Right lung (tissue), 5 donors: ENCODE results near the gene SLC24A3. TPM values are rescaled to one million over a fixed set of nuclear protein-coding genes. Genes with fewer than 3 reads are reported as not detected.

Experiments used
- DNase-seq, 2 donors: peaks; one replicate each; pipeline ENCODE4 v3.0.0-alpha.2; 2013
- polyA plus RNA-seq, 5 donors: library from polyadenylated mRNA; unstranded; fragments of 120-200 nt; gene quantifications; one replicate each; pipeline versions ENCODE4 v1.2.1 to v1.2.3, GENCODE V29; 2013; ENCODE audit warnings: inconsistent platforms in 1 of 5, low replicate concordance in 1 of 5; ENCODE audit not compliant: insufficient read length in 5 of 5, insufficient read depth in 1 of 5

Gene SLC24A3
- polyA plus RNA-seq, 5 donors = 5.9 to 8.1 (median 6.8) TPM

GRCh38 chr20:19456595-19457395 is 244.4 kb downstream of the SLC24A3 start:
- no peak for DNase-seq

GRCh38 chr20:19457611-19458010 is 245.2 kb downstream of the SLC24A3 start:
- DNase-seq = no peak

- no peak for DNase-seq
Observed at GRCh38 chr20:19460386-19460785, 247.9 kb downstream of the SLC24A3 start.

- DNase-seq = no peak
Observed at GRCh38 chr20:19462491-19462890, 250.0 kb downstream of the SLC24A3 start.

- DNase-seq = no peak
Observed at GRCh38 chr20:19463597-19463996, 251.2 kb downstream of the SLC24A3 start.

- no peak for DNase-seq
Observed at GRCh38 chr20:19465536-19465935, 253.1 kb downstream of the SLC24A3 start.

DNA sequence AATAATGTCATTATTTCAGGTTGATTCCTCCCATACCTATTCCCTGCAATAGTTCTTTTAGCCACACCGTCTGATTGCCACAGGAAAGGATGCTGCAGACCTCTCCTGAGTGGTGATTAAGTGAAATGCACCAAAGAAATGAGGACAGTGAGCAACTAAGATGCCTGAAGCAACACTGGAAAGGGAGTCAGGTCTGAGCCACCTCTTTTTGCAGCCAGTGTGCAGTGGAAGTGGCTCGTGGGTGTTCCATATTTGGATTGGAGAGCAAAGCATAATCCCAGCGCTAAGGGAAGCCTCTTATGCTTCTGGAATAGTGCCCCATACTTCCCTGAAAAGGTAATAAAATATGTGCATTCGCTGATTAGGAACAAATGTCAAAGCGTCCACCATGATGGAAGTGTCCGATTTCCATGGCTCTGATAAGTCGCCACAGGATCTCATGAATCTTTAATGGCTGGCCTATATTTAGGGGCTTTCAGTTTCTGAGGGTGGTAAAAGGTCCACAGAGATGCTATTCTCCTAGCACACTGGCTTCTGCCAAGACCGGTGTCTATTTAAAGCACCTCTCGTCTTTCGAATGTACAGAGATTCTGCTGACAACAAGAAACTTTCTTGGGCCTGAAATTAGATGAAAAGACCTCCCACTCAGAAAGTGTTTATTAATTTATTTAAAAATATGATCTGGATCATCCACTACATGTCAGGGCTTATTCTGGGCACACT is 253.9 kb downstream of the SLC24A3 start:
- DNase-seq = no peak

GRCh38 chr20:19473216-19473921 is 260.9 kb downstream of the SLC24A3 start:
- no peak for DNase-seq

- DNase-seq = no peak
Observed at GRCh38 chr20:19473922-19474286, 261.5 kb downstream of the SLC24A3 start.

GRCh38 chr20:19478320-19478895 is 266.0 kb downstream of the SLC24A3 start:
- no peak for DNase-seq

DNA sequence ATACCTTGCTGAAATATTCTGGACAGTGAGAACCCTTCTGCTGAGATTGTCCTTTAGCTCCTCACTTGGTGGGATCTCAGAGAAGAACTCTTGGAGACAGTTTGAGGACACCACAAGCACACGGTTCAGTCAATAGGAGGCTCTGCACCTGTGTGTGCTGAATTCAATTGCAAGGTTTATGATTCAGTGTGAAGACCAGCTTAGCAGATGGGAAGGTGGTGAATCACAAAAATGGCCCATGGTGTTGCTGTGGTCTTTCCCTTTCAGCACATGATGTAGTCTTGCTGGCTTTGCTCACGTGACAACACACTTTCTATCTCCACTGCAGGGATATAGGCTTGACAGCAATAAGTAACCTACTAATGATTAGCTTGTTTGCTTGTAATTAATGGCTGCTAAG is 270.3 kb downstream of the SLC24A3 start:
- no peak for DNase-seq

DNA sequence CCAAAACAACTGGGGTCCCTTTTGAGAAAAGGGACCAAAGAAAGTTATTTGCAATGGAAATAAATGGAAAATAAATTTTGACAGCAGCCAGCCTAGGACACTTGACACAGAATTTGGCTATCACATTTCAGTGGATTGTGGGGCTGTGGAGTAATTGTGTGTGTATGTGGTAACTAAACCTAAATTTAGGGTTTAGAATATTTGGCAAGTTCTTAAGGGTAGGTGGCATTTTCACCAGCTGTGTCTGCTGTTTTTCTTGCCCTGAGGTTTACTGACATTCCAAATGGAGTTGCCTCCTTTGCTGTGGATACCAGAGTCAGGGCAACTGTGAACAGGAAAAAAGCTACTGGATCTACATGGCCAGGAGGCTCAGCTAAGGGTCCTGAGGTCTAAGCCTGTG is 270.9 kb downstream of the SLC24A3 start:
- DNase-seq = no peak

DNA sequence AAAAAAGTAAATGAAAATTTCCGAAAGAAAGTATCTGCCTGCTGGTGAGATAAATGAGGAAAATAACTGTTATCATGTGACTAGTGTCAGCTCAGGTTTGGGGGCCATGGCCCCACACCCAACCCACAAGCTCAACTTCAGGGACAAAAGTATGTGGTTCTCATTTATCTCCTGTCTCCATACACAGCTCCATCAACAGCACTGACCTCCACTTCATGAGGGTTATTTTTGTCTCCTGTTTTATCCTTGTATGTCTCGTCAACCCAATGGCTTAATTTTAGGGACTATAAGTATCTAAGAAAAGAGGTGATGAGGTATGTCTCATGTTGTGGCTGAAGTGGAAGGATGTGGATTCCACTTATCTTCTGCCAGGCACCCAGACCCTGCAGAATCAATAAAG is 274.0 kb downstream of the SLC24A3 start:
- DNase-seq = no peak

- no peak for DNase-seq
Observed at GRCh38 chr20:19487420-19487819, 275.0 kb downstream of the SLC24A3 start.

- no peak for DNase-seq
Observed at GRCh38 chr20:19491241-19491640, 278.8 kb downstream of the SLC24A3 start.

- no peak for DNase-seq
Observed at GRCh38 chr20:19492116-19492515, 279.7 kb downstream of the SLC24A3 start.

DNA sequence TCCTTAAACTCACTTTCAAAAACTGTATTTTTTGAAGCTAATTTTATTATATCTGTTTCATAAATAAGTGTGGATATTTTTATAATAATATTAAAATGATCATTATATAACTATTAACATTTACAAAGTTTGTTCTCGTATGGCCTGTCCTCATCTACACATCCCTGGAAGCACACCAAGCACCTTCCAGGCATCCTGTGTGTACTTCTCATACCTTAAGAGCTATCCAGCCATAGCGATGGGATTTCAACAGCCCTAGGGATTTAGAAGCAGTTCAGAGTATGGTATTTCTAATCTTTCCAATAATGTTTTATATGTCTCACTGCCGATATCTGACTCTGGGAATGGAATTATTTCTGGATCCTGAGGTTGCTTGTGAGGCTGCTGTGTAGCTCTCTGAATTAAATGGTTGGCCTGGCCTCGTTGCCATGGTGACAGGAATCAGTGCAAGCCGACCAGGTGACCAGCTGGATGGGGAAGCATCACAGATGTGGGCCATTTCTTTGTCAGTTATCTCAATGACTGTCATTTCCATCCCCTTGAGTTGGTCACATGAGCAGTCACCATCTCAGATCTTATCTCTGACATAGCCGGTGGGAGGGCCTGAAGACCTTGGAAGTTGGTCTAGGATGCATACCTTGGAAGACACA is 280.4 kb downstream of the SLC24A3 start:
- DNase-seq = no peak

- no peak for DNase-seq
Observed at GRCh38 chr20:19493794-19494495, 281.5 kb downstream of the SLC24A3 start.

GRCh38 chr20:19495905-19496703 is 283.7 kb downstream of the SLC24A3 start:
- DNase-seq = no peak

- DNase-seq = no peak
Observed at GRCh38 chr20:19497064-19497463, 284.6 kb downstream of the SLC24A3 start.
